ENCODE results near the gene OCSTAMP. TPM values are rescaled to one million over a fixed set of nuclear protein-coding genes. Genes with fewer than 3 reads are reported as not detected.

OCSTAMP gene
- total and polyA plus RNA-seq, 12 donors, result 0.16 to 0.17 TPM; not detected in 10

DNA sequence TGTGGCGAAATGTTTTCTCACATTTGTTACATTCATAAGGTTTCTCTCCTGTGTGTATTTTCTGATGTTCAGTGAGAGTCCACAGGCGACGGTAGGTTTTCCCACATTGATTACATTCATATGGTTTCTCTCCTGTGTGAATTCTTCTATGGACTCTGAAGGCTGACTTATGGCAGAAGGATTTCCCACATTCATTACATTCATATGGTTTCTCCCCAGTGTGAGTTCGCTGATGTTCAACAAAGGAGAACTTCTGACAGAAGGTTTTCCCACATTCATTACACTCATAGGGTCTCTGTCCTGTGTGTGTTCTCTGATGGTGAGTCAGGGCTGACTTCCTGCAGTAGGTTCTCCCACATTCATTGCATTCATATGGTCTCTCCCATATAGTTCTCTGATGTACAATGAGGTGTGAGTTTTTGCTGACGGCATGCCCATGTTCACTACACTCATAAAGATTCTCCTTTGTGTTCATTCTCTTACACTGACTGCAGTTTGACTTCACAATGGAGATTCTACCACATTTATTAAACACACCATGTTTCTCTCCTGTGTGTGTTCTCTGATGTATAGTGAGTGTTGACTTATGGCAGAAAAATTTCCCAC lies 49.0 kb downstream of the OCSTAMP start:
- H3K4me3 ChIP-seq, result no peak overlapping the region
- WGBS, 4 donors, result 95 to 98% (median 97%) methylated on average over 5 of the region's 5 CpGs
- no peak for DNase-seq
- H3K36me3 ChIP-seq (replicated peaks in 1 of 2), result peaks cover 0 to 5% of the 10 kb centered on the region in 2 donors
- no peak for TF ChIP-seq CTCF (IDR thresholded peaks at IDR 0.05)
- no peak for TF ChIP-seq POLR2A (IDR thresholded peaks at IDR 0.05)
- H3K9me3 ChIP-seq (replicated peaks in 1 of 3), result peaks cover 0 to 25% (median 0%) of the 10 kb centered on the region in 3 donors
- H3K4me1 ChIP-seq (replicated peaks in 1 of 2), result no peaks in the 10 kb centered on the region
- H3K27ac ChIP-seq, result no peak overlapping the region
- intact Hi-C loops (cut with DNase I), result no loop called here
- no peaks in the 10 kb centered on the region for H3K27me3 ChIP-seq

- Histone ChIP-seq H3K36me3 (replicated peaks in 1 of 2) (no peaks in the 10 kb centered on the region), H3K4me3 (no peak overlapping the region), H3K27ac (no peak overlapping the region), H3K27me3 (no peaks in the 10 kb centered on the region), H3K9me3 (replicated peaks in 1 of 3) (no peaks in the 10 kb centered on the region), H3K4me1 (replicated peaks in 1 of 2) (no peaks in the 10 kb centered on the region)
- intact Hi-C loops (cut with DNase I), result no loop called here
- WGBS, 4 donors, result 79 to 90% (median 83%) methylated on average over 4 of the region's 4 CpGs
- no peak for TF ChIP-seq CTCF (IDR thresholded peaks at IDR 0.05)
- no peak for TF ChIP-seq POLR2A (IDR thresholded peaks at IDR 0.05)
- DNase-seq, result no peak
Measured at GRCh38 chr20:46494077-46494476, 56.4 kb downstream of the OCSTAMP start.

DNA sequence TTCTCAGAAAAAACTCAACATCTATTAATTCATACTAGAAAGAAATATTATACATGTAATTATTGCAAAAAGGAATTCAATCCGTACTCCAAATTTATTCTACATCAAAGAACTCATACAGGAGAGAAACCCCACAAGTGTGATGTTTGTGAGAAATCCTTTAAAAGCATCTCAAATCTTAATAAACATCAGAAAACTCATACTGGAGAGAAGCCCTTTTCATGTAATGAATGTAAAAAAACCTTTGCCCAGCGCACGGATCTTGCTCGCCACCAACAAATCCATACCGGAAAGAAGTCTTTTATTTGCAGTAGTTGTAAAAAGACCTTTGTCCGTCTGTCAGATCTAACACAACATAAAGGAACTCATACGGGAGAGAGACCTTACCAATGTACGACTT lies 59.1 kb downstream of the OCSTAMP start:
- DNase-seq, result no peak
- Histone ChIP-seq H3K36me3 (replicated peaks in 1 of 2) (no peaks in the 10 kb centered on the region), H3K4me3 (no peak overlapping the region), H3K9me3 (replicated peaks in 1 of 3) (no peaks in the 10 kb centered on the region), H3K27ac (no peak overlapping the region), H3K27me3 (no peaks in the 10 kb centered on the region), H3K4me1 (replicated peaks in 1 of 2) (no peaks in the 10 kb centered on the region)
- WGBS, 4 donors, result 87 to 93% (median 90%) methylated on average over 8 of the region's 8 CpGs
- intact Hi-C loops (cut with DNase I), result no loop called here
- TF ChIP-seq CTCF (IDR thresholded peaks at IDR 0.05) (no peak), POLR2A (IDR thresholded peaks at IDR 0.05) (no peak)

Other genes starting within 250 kb of the OCSTAMP start
- gene CDH22, start 242.2 kb downstream of the OCSTAMP start, total RNA-seq, result 1 to 10 TPM in 2 of 9 donors, under 1 TPM in 3, not detected in 4; 0.19 to 2.9 (median 0.71) TPM
- 1 to 10 TPM in 2 of 3 donors, under 1 TPM in 1; 0.77 to 2.3 (median 1.2) TPM for gene CDH22, start 242.2 kb downstream of the OCSTAMP start, polyA plus RNA-seq
- gene ELMO2, start 144.0 kb downstream of the OCSTAMP start, total RNA-seq, result 10 to 100 TPM; 42.4 to 69.0 (median 52.6) TPM
- 10 to 100 TPM; 36.2 to 55.1 (median 38.3) TPM for gene ELMO2, start 144.0 kb downstream of the OCSTAMP start, polyA plus RNA-seq
- 10 to 100 TPM in 3 of 9 donors, 1 to 10 TPM in 6; 1.0 to 22.2 (median 6.9) TPM for gene ZNF334, start 37.1 kb downstream of the OCSTAMP start, total RNA-seq
- 10 to 100 TPM in 2 of 3 donors, 1 to 10 TPM in 1; 7.2 to 19.1 (median 14.7) TPM for gene ZNF334, start 37.1 kb downstream of the OCSTAMP start, polyA plus RNA-seq
- 10 to 100 TPM in 1 of 9 donors, 1 to 10 TPM in 8; 1.6 to 11.2 (median 4.4) TPM for gene SLC13A3, start 100.8 kb upstream of the OCSTAMP start, total RNA-seq
- gene SLC13A3, start 100.8 kb upstream of the OCSTAMP start, polyA plus RNA-seq, result 1 to 10 TPM; 1.5 to 4.2 (median 1.9) TPM
- gene TP53RK, start 138.8 kb upstream of the OCSTAMP start, total RNA-seq, result 10 to 100 TPM in 8 of 9 donors, 1 to 10 TPM in 1; 9.7 to 35.0 (median 18.4) TPM
- gene TP53RK, start 138.8 kb upstream of the OCSTAMP start, polyA plus RNA-seq, result 10 to 100 TPM in 1 of 3 donors, 1 to 10 TPM in 2; 8.9 to 19.8 (median 9.2) TPM
- 10 to 100 TPM in 8 of 9 donors, 1 to 10 TPM in 1; 8.5 to 27.3 (median 15.3) TPM for gene SLC2A10, start 159.0 kb upstream of the OCSTAMP start, total RNA-seq
- gene SLC2A10, start 159.0 kb upstream of the OCSTAMP start, polyA plus RNA-seq, result 10 to 100 TPM in 2 of 3 donors, 1 to 10 TPM in 1; 7.2 to 11.8 (median 10.5) TPM

All from adrenal gland (tissue), 12 donors.